DND-41 (cell line): Measurements from ENCODE around the gene FAM168A.

Experiments
- EZH2 ChIP-seq: IDR thresholded peaks from 3 replicates; pipeline ENCODE4 v1.6.1; 2012; ENCODE audit warnings: borderline replicate concordance, low read depth, mild to moderate bottlenecking, moderate library complexity, low read length, inconsistent platforms; ENCODE audit not compliant: severe bottlenecking
- TF ChIP-seq, protein P1 (sequence below): IDR thresholded peaks from 2 replicates; pipeline ENCODE4 v1.5.1; 2012; ENCODE audit warnings: borderline replicate concordance, low read length, moderate library complexity, mild to moderate bottlenecking; ENCODE audit not compliant: poor library complexity, severe bottlenecking; ENCODE audit errors: extremely low read depth

DNA sequence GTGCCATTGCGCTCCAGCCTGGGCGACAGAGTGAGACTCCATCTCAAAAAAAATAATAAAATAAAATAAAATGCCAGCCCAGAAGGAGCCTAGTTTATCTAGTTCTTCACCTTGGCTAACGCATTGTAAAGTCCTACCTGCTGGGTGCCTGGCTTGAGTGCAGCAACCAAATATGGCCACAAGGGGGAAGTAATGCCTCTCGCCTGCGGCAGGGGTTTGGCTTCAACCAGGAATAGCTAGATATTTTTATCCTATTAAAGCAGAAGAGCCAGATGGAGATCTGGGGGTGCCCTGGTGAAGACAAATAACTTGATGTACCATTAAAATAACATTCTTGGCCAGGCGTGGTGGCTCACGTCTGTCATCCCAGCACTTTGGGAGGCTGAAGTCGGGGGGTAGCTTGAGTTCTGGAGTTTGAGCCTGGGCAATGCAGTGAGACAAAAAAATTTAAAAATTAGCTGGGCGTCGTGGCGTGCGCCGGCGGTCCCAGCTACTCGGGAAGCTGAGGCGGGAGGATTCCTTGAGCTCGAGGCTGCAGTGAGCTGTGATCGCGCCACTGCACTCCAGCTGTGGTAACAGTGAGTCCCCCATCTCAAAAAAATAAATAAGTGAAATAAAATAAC, 27.9 kb upstream of the FAM168A start:
- TF ChIP-seq EZH2 = no peak
- TF ChIP-seq, protein P1, sequence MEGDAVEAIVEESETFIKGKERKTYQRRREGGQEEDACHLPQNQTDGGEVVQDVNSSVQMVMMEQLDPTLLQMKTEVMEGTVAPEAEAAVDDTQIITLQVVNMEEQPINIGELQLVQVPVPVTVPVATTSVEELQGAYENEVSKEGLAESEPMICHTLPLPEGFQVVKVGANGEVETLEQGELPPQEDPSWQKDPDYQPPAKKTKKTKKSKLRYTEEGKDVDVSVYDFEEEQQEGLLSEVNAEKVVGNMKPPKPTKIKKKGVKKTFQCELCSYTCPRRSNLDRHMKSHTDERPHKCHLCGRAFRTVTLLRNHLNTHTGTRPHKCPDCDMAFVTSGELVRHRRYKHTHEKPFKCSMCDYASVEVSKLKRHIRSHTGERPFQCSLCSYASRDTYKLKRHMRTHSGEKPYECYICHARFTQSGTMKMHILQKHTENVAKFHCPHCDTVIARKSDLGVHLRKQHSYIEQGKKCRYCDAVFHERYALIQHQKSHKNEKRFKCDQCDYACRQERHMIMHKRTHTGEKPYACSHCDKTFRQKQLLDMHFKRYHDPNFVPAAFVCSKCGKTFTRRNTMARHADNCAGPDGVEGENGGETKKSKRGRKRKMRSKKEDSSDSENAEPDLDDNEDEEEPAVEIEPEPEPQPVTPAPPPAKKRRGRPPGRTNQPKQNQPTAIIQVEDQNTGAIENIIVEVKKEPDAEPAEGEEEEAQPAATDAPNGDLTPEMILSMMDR = peak; percentile 92
